Vagina (tissue), 2 donors: ENCODE data around the gene SLC66A1.

Source experiments
- POLR2A ChIP-seq, 2 donors: fragments of 450-650 bp; IDR thresholded peaks; one replicate each; pipeline ENCODE4 v1.6.1; 2017; ENCODE audit warnings: antibody characterized with exemption in 2 of 2, mild to moderate bottlenecking in 2 of 2, moderate library complexity in 2 of 2
- POLR2AphosphoS5 ChIP-seq, 2 donors: sonication (generic); formaldehyde crosslinking; IDR thresholded peaks; one replicate each; pipeline ENCODE4 v1.9.0; 2017; ENCODE audit warnings: antibody characterized with exemption in 2 of 2, mild to moderate bottlenecking in 2 of 2, low read depth in 1 of 2; ENCODE audit not compliant: insufficient read depth in 1 of 2
- TF ChIP-seq, protein P1 (sequence below), 3 experiments: fragments of 450-650 bp in 2 of 3; fragments of 200-600 bp in 1 of 3; sonication (generic) in 1 of 3; IDR thresholded peaks; one replicate each; pipeline ENCODE4 v1.5.1; 2017 to 2019; ENCODE audit warnings: antibody characterized with exemption in 3 of 3, mild to moderate bottlenecking in 2 of 3, moderate library complexity in 2 of 3

DNA sequence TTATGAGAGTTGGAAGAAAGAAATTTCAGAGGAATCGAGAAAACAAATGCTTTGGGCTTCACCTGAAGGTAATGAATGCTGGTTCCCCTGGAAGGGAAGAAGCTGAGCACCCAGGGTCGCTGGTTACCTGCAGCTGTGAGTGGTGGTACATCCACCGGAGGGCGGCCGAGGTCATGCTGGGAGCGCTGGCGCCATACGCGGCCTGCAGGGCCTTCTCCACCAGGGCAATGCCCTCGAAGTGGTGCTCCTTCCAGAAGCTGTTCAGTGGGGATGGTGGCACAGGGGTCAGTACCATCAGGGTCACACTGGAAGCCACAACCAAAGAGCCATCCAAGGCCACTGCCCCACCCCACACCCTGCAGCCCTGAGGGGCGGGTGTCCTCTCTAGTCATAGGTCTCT, 43.7 kb upstream of the SLC66A1 start:
- TF ChIP-seq, protein P1, sequence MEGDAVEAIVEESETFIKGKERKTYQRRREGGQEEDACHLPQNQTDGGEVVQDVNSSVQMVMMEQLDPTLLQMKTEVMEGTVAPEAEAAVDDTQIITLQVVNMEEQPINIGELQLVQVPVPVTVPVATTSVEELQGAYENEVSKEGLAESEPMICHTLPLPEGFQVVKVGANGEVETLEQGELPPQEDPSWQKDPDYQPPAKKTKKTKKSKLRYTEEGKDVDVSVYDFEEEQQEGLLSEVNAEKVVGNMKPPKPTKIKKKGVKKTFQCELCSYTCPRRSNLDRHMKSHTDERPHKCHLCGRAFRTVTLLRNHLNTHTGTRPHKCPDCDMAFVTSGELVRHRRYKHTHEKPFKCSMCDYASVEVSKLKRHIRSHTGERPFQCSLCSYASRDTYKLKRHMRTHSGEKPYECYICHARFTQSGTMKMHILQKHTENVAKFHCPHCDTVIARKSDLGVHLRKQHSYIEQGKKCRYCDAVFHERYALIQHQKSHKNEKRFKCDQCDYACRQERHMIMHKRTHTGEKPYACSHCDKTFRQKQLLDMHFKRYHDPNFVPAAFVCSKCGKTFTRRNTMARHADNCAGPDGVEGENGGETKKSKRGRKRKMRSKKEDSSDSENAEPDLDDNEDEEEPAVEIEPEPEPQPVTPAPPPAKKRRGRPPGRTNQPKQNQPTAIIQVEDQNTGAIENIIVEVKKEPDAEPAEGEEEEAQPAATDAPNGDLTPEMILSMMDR (IDR thresholded peaks at IDR 0.05) = no peak
- no peak for TF ChIP-seq POLR2A (IDR thresholded peaks at IDR 0.05)
- TF ChIP-seq POLR2AphosphoS5 (IDR thresholded peaks at IDR 0.05; ENCODE audit: insufficient read depth in 1 of 2, low read depth in 1 of 2) = no peak
